Measurements from ENCODE around the gene ZNF391.

The ZNF391 gene

GRCh38 chr6:27374824-27375612 is 13.5 kb upstream of the ZNF391 start:
- Histone ChIP-seq H3K4me1 (ENCODE audit: control insufficient read depth, insufficient read depth, low read length) (no peaks in the 10 kb centered on the region), H3K27ac (ENCODE audit: extremely low read depth, low read depth, low read length) (peak overlapping the region; percentile 10; the same call in 1 of the 2 replicates), H3K36me3 (ENCODE audit: control insufficient read depth in 2 of 2, insufficient read depth in 1 of 2, low read length in 2 of 2) (no peaks in the 10 kb centered on the region), H3K4me3 (ENCODE audit: low read depth, low read length) (peak overlapping the region; percentile 73), H3K9me3 (ENCODE audit: control insufficient read depth, insufficient read depth, low read depth, low read length) (no peaks in the 10 kb centered on the region)
- ChIA-PET POLR2A (interaction anchor here (0.6 to 1.9 kb wide), 4 partner anchors 13 to 388 kb away, joined by 3 to 12 read pairs (median 5); partner anchors contain the start of genes ZNF184 and ZNF391), CTCF (interaction anchor here (0.7 to 1.3 kb wide), 2 partner anchors 42 to 772 kb away, joined by 3 to 5 read pairs; no protein-coding TSS in a partner anchor)
- TF ChIP-seq ZNF24 (tag by site-specific recombination; IDR thresholded peaks at IDR 0.05) (no peak), ZNF792 (tag by site-specific recombination; IDR thresholded peaks at IDR 0.05) (no peak), ATF2 (tag by site-specific recombination; IDR thresholded peaks at IDR 0.05; ENCODE audit: low read depth) (peak; percentile 86), ZNF513 (tag by site-specific recombination; IDR thresholded peaks at IDR 0.05) (no peak), ZBTB17 (tag by site-specific recombination; IDR thresholded peaks at IDR 0.05) (peak; percentile 64), ZXDB (tag by site-specific recombination; IDR thresholded peaks at IDR 0.05) (no peak), ZNF221 (tag by site-specific recombination; IDR thresholded peaks at IDR 0.05; ENCODE audit: borderline replicate concordance) (no peak), HOXC10 (CRISPR knock-in tag; IDR thresholded peaks at IDR 0.05) (no peak), SP7 (tag by site-specific recombination; IDR thresholded peaks at IDR 0.05) (peak; percentile 35; the same call in 1 of the 2 replicates), ZNF223 (tag by site-specific recombination; IDR thresholded peaks at IDR 0.05) (no peak), ZNF558 (tag by site-specific recombination; IDR thresholded peaks at IDR 0.05) (no peak; the same call in 1 of the 2 replicates), ZNF10 (tag by site-specific recombination; IDR thresholded peaks at IDR 0.05) (no peak), ZNF837 (tag by site-specific recombination; IDR thresholded peaks at IDR 0.05) (no peak), ZNF518A (tag by site-specific recombination; conservative IDR thresholded peaks at IDR 0.05; ENCODE audit: low read depth) (no peak), ZIC2 (tag by site-specific recombination; IDR thresholded peaks at IDR 0.05) (no peak), ZNF114 (tag by site-specific recombination; IDR thresholded peaks at IDR 0.05) (no peak), ZNF571 (tag by site-specific recombination; IDR thresholded peaks at IDR 0.05) (no peak), ZNF366 (tag by site-specific recombination; conservative IDR thresholded peaks at IDR 0.05) (no peak), YY1 (tag by site-specific recombination; IDR thresholded peaks at IDR 0.05) (peak; percentile 46; the same call in 1 of the 2 replicates), ZBTB7A (tag by site-specific recombination; IDR thresholded peaks at IDR 0.05; ENCODE audit: low read depth) (no peak), ZNF354C (tag by site-specific recombination; IDR thresholded peaks at IDR 0.05; ENCODE audit: borderline replicate concordance, low read depth) (no peak), PRDM10 (tag by site-specific recombination; IDR thresholded peaks at IDR 0.05) (peak; percentile 64), ZNF585B (tag by site-specific recombination; IDR thresholded peaks at IDR 0.05) (no peak), ZNF660 (tag by site-specific recombination; IDR thresholded peaks at IDR 0.05) (peak; percentile 14; the same call in 1 of the 2 replicates), ZNF335 (tag by site-specific recombination; conservative IDR thresholded peaks at IDR 0.05) (peak; percentile 86), ZFP37 (tag by site-specific recombination; IDR thresholded peaks at IDR 0.05) (no peak), ZNF416 (tag by site-specific recombination; IDR thresholded peaks at IDR 0.05) (no peak)

Measured in HEK293 (cell line).